HG02798 (cell line): Measurements from ENCODE around the gene IGSF6.
"Not testable (repeated sequence)": the region's sequence is repeated elsewhere in the genome, so short reads cannot be mapped to it uniquely, and the experiment has no call there.

Source experiments
- ATAC-seq: cut with Tn5 transposase; IDR thresholded peaks from one replicate; pipeline ENCODE4 v1.9.1; 2021; ENCODE audit warnings: mild to moderate bottlenecking; ENCODE audit not compliant: unreplicated experiment, poor library complexity

The IGSF6 gene

GRCh38 chr16:21654466-21654865 lies 2.1 kb upstream of the IGSF6 start:
- ATAC-seq, result no peak

- no peak for ATAC-seq
Measured at GRCh38 chr16:21653571-21653970, 1.2 kb upstream of the IGSF6 start.

- no peak for ATAC-seq
Measured at GRCh38 chr16:21651515-21651914, 893 bp downstream of the IGSF6 start.

GRCh38 chr16:21650521-21650920 lies 1.9 kb downstream of the IGSF6 start:
- ATAC-seq, result no peak

- not testable (repeated sequence) for ATAC-seq
Measured at GRCh38 chr16:21649826-21650406, 2.5 kb downstream of the IGSF6 start.

- ATAC-seq, result no peak
Measured at GRCh38 chr16:21647562-21648164, 4.7 kb downstream of the IGSF6 start.

GRCh38 chr16:21646721-21647561 lies 5.5 kb downstream of the IGSF6 start:
- peak; percentile 87 for ATAC-seq

- ATAC-seq, result no peak
Measured at GRCh38 chr16:21646091-21646490, 6.3 kb downstream of the IGSF6 start.

GRCh38 chr16:21645261-21645721 lies 7.1 kb downstream of the IGSF6 start:
- ATAC-seq, result no peak

GRCh38 chr16:21644674-21645073 lies 7.7 kb downstream of the IGSF6 start:
- no peak for ATAC-seq

- ATAC-seq, result no peak
Measured at GRCh38 chr16:21643785-21644184, 8.6 kb downstream of the IGSF6 start.

- no peak for ATAC-seq
Measured at GRCh38 chr16:21642861-21643260, 9.5 kb downstream of the IGSF6 start.

- no peak for ATAC-seq
Measured at GRCh38 chr16:21641916-21642315, 10.5 kb downstream of the IGSF6 start.

- ATAC-seq, result no peak
Measured at GRCh38 chr16:21639493-21639892, 12.9 kb downstream of the IGSF6 start.

GRCh38 chr16:21638573-21638975 lies 13.8 kb downstream of the IGSF6 start:
- no peak for ATAC-seq

GRCh38 chr16:21637032-21637968 lies 15.1 kb downstream of the IGSF6 start:
- no peak for ATAC-seq

- ATAC-seq, result not testable (repeated sequence)
Measured at GRCh38 chr16:21635694-21636093, 16.7 kb downstream of the IGSF6 start.

- no peak for ATAC-seq
Measured at GRCh38 chr16:21634216-21634615, 18.2 kb downstream of the IGSF6 start.

- not testable (repeated sequence) for ATAC-seq
Measured at GRCh38 chr16:21631951-21632575, 20.3 kb downstream of the IGSF6 start.

- ATAC-seq, result not testable (repeated sequence)
Measured at GRCh38 chr16:21631376-21631775, 21.0 kb downstream of the IGSF6 start.
